GM12878 (cell line): Measurements from ENCODE around the gene POLR2L. TPM values are rescaled to one million over a fixed set of nuclear protein-coding genes. Genes with fewer than 3 reads are reported as not detected.

Source experiments
- ATAC-seq: fragments of 200-7000 bp; cut with Tn5 transposase; 3 replicates; pipeline ENCODE4 v1.9.1; 2020; ENCODE audit warnings: mild to moderate bottlenecking, moderate library complexity
- BruUV-seq: library from RNA; stranded (reverse); fragments of 400-500 nt; replicated peaks from 2 replicates; lab custom pipeline; 2021; lab: Mats Ljungman, UMichigan
- CTCF ChIA-PET: fragments of 300-600 bp; sonication (Branson Sonifier 250); formaldehyde crosslinking; extraction: SDS; loops from one replicate; lab custom pipeline; 2021; ENCODE audit warnings: inconsistent platforms; lab: Yijun Ruan, JAX
- POLR2A ChIA-PET: fragments of 350-600 bp; formaldehyde crosslinking; extraction: SDS; loops from one replicate; lab custom pipeline; 2021; ENCODE audit warnings: inconsistent platforms; lab: Charles Lee
- RAD21 ChIA-PET: fragments of 300-600 bp; sonication (Branson Sonifier 250); formaldehyde crosslinking; loops from one replicate; lab custom pipeline; 2023; ENCODE audit warnings: antibody characterized with exemption; ENCODE audit not compliant: unreplicated experiment; lab: Charles Lee
- SMC1A ChIA-PET: fragments of 300-600 bp; sonication (Branson Sonifier 250); formaldehyde crosslinking; loops from one replicate; lab custom pipeline; 2023; ENCODE audit not compliant: unreplicated experiment, uncharacterized antibody; lab: Charles Lee
- DNase-seq: peaks from one replicate; pipeline ENCODE4 v3.0.0-alpha.2; 2011; ENCODE audit warnings: low read depth, low spot score
- FAIRE-seq: peaks from 3 replicates; lab custom pipeline; 2011; peaks lifted over from hg19 to GRCh38; lab: Jason Lieb, UNC
- H2AFZ ChIP-seq: 2 replicates; pipeline ENCODE4 v1.6.0; 2011; ENCODE audit warnings: low read depth, low read length, control low read depth; ENCODE audit not compliant: control insufficient read depth
- H3K27ac ChIP-seq: 2 replicates; pipeline ENCODE4 v1.5.1; 2011; ENCODE audit warnings: control low read depth; ENCODE audit not compliant: control insufficient read depth, insufficient read depth
- H3K27me3 ChIP-seq, 2 experiments: replicated peaks in 1 of 2; 2 replicates each; pipeline versions ENCODE4 v1.6.0 to v1.6.1; 2011; ENCODE audit warnings: low read length in 1 of 2; ENCODE audit not compliant: control insufficient read depth in 2 of 2, insufficient read depth in 2 of 2
- H3K36me3 ChIP-seq, 2 experiments: 2 replicates each; pipeline ENCODE4 v1.5.1; 2011; ENCODE audit warnings: low read length in 1 of 2; ENCODE audit not compliant: control insufficient read depth in 2 of 2, insufficient read depth in 2 of 2
- H3K4me1 ChIP-seq: 2 replicates; pipeline ENCODE4 v1.6.1; 2011; ENCODE audit warnings: mild to moderate bottlenecking, low read length, moderate library complexity, mixed read lengths; ENCODE audit not compliant: control insufficient read depth, insufficient read depth
- H3K4me2 ChIP-seq: 2 replicates; pipeline ENCODE4 v1.6.0; 2011; ENCODE audit warnings: control low read depth; ENCODE audit not compliant: control insufficient read depth, insufficient read depth
- H3K4me3 ChIP-seq: fragments of 200-600 bp; sonication (generic); 2 replicates; pipeline ENCODE4 v1.5.1; 2016
- H3K79me2 ChIP-seq: 2 replicates; pipeline ENCODE4 v1.6.0; 2011; ENCODE audit warnings: low read length; ENCODE audit not compliant: control insufficient read depth, insufficient read depth
- H3K9ac ChIP-seq: 2 replicates; pipeline ENCODE4 v1.8.0; 2011; ENCODE audit warnings: low read length, control low read depth, mixed read lengths; ENCODE audit not compliant: control insufficient read depth, insufficient read depth
- H3K9me3 ChIP-seq: replicated peaks from 3 replicates; pipeline ENCODE4 v1.5.1; 2011; ENCODE audit warnings: mild to moderate bottlenecking, low read length; ENCODE audit not compliant: control insufficient read depth, insufficient read depth
- H4K20me1 ChIP-seq: 2 replicates; pipeline ENCODE4 v1.6.0; 2011; ENCODE audit not compliant: control insufficient read depth, insufficient read depth
- CHD1 ChIP-seq: IDR thresholded peaks from 2 replicates; pipeline ENCODE4 v1.6.1; 2012; ENCODE audit warnings: low read depth, low read length, improper control_type of control experiment
- KAT2A ChIP-seq: conservative IDR thresholded peaks from 2 replicates; pipeline ENCODE4 v1.6.1; 2011; ENCODE audit warnings: low read depth, low read length; ENCODE audit not compliant: control insufficient read depth
- KLF5 ChIP-seq: fragments of 450-650 bp; IDR thresholded peaks from 2 replicates; pipeline ENCODE4 v1.6.1; 2014; ENCODE audit warnings: mild to moderate bottlenecking; ENCODE audit not compliant: partially characterized antibody
- MAX ChIP-seq: IDR thresholded peaks from 2 replicates; pipeline ENCODE4 v1.6.1; 2012; ENCODE audit warnings: low read depth, low read length, improper control_type of control experiment
- MLLT1 ChIP-seq: fragments of 450-650 bp; IDR thresholded peaks from 2 replicates; pipeline ENCODE4 v1.6.1; 2016; ENCODE audit warnings: mild to moderate bottlenecking
- NFYA ChIP-seq: IDR thresholded peaks from 2 replicates; pipeline ENCODE4 v1.6.1; 2011; ENCODE audit warnings: low read depth, mild to moderate bottlenecking, low read length, improper control_type of control experiment, borderline replicate concordance
- NR2C2 ChIP-seq: IDR thresholded peaks from 2 replicates; pipeline ENCODE4 v1.6.1; 2011; ENCODE audit warnings: borderline replicate concordance, low read depth; ENCODE audit not compliant: control insufficient read depth, insufficient read length
- NR2F1 ChIP-seq: fragments of 450-650 bp; conservative IDR thresholded peaks from 2 replicates; pipeline ENCODE4 v1.6.1; 2017; ENCODE audit warnings: mild to moderate bottlenecking
- PBX3 ChIP-seq: IDR thresholded peaks from 2 replicates; pipeline ENCODE4 v1.6.1; 2011; ENCODE audit warnings: mild to moderate bottlenecking, low read depth, low read length, moderate library complexity; ENCODE audit not compliant: insufficient replicate concordance
- RAD21 ChIP-seq: IDR thresholded peaks from 2 replicates; pipeline ENCODE4 v1.6.1; 2011; ENCODE audit warnings: mild to moderate bottlenecking, low read depth, low read length, moderate library complexity; ENCODE audit not compliant: insufficient read depth
- RCOR1 ChIP-seq: conservative IDR thresholded peaks from 2 replicates; pipeline ENCODE4 v1.6.1; 2012; ENCODE audit warnings: low read depth, low read length, improper control_type of control experiment
- RUNX3 ChIP-seq: IDR thresholded peaks from 2 replicates; pipeline ENCODE4 v1.6.1; 2012; ENCODE audit warnings: low read length, inconsistent platforms
- SMAD1 ChIP-seq: fragments of 450-650 bp; IDR thresholded peaks from 2 replicates; pipeline ENCODE4 v1.6.1; 2018; ENCODE audit warnings: mild to moderate bottlenecking, low read depth; ENCODE audit not compliant: partially characterized antibody
- SPI1 ChIP-seq: IDR thresholded peaks from 2 replicates; pipeline ENCODE4 v1.6.1; 2011; ENCODE audit warnings: low read depth, mild to moderate bottlenecking, low read length, moderate library complexity, borderline replicate concordance; ENCODE audit not compliant: insufficient read depth
- ZNF384 ChIP-seq: IDR thresholded peaks from 2 replicates; pipeline ENCODE4 v1.6.1; 2012; ENCODE audit warnings: low read depth, mild to moderate bottlenecking, low read length, improper control_type of control experiment, borderline replicate concordance
- ZZZ3 ChIP-seq: IDR thresholded peaks from 2 replicates; pipeline ENCODE4 v1.6.1; 2011; ENCODE audit warnings: low read depth; ENCODE audit not compliant: control insufficient read depth, insufficient read length
- WGBS: methylation state at CpG from one replicate; pipeline ENCODE4 v1.1.6; 2016; ENCODE audit warnings: low lambda C conversion rate; ENCODE audit not compliant: insufficient replicate concordance, insufficient coverage; ENCODE audit errors: missing lambda C conversion rate; 5-methylcytosine and 5-hydroxymethylcytosine counted together
- in situ Hi-C: fragments of 300-500 bp; cut with MboI; formaldehyde crosslinking; loops from 9 replicates; pipeline ENCODE4 v1.14.3; 2018; ENCODE audit warnings: mixed read lengths
- intact Hi-C: fragments of 100-400 bp; cut with micrococcal nuclease; formaldehyde crosslinking; loops from one replicate; pipeline ENCODE4 v1.14.2; 2022; ENCODE audit not compliant: unreplicated experiment
- polyA plus RNA-seq, 11 experiments: library from polyadenylated mRNA; depleted of rRNA in 4 of 11; unstranded in 6 of 11; stranded (reverse) in 5 of 11; fragments of >200 nt; fragmentation: Nextera tagmentation in 4 of 11; fragmentation: Illumina TruSeq in 1 of 11; extraction: Ambion mirVana in 4 of 11; extraction: Trizol in 1 of 11; gene quantifications; 1 replicate in 1 of 11; 2 replicates in 10 of 11; pipeline versions ENCODE4 v1.2.1 to v1.2.3, GENCODE V29; 2011 to 2016; ENCODE audit warnings: inconsistent platforms in 2 of 11, missing spikeins in 2 of 11, low read depth in 1 of 11
- total RNA-seq, 4 experiments: library from RNA; depleted of rRNA in 3 of 4; stranded (reverse); fragments of >200 nt in 3 of 4; fragmentation: Illumina TruSeq in 1 of 4; extraction: Trizol in 1 of 4; gene quantifications; 2 replicates each; pipeline versions ENCODE4 v1.2.1 to v1.2.3, GENCODE V29; 2013 to 2021

Gene POLR2L
- total and polyA plus RNA-seq, 10 of the 15 experiments (the other 5 are each of a cell fraction or from before 2014, with no cell fraction given): 23.1 to 497 (median 125) TPM

GRCh38 chr11:845872-846495, 3.7 kb upstream of the POLR2L start:
- ATAC-seq: no peak
- Histone ChIP-seq H2AFZ (no peak overlapping the region), H4K20me1 (no peaks in the 10 kb centered on the region; the same call in 1 of the 2 replicates), H3K4me3 (no peak overlapping the region), H3K36me3 (no peaks in the 10 kb centered on the region), H3K27ac (no peak overlapping the region), H3K4me2 (no peak overlapping the region), H3K9me3 (no peaks in the 10 kb centered on the region), H3K4me1 (peaks cover 11% of the 10 kb centered on the region), H3K9ac (no peak overlapping the region), H3K27me3 (no peaks in the 10 kb centered on the region; a peak in 1 of 4 replicates), H3K79me2 (peaks cover 13% of the 10 kb centered on the region)
- ChIA-PET POLR2A (interaction anchor here (0.5 to 1.2 kb wide), 3 partner anchors 8 to 1105 kb away, joined by 3 to 7 read pairs (median 4); no protein-coding TSS in a partner anchor), SMC1A (no interaction called here), RAD21 (interaction anchor here (1.2 to 1.4 kb wide), 3 partner anchors 12 to 205 kb away, joined by 3 read pairs; partner anchors contain the start of gene CD151), CTCF (interaction anchor here (1.6 to 3.4 kb wide), 2 partner anchors 79 to 205 kb away, joined by 3 to 23 read pairs; no protein-coding TSS in a partner anchor)
- DNase-seq: no peak
- FAIRE-seq: no peak
- 18% methylated on average over 8 of the region's 8 CpGs for WGBS
- no peak for TF ChIP-seq RCOR1
- no peak for TF ChIP-seq SMAD1
- no peak for TF ChIP-seq KAT2A
- no peak for TF ChIP-seq NR2C2
- TF ChIP-seq RUNX3: no peak
- TF ChIP-seq NR2F1: no peak
- no peak for TF ChIP-seq ZZZ3
- no peak for TF ChIP-seq MLLT1
- no peak for TF ChIP-seq ZNF384
- no peak for TF ChIP-seq NFYA
- no peak for TF ChIP-seq SPI1
- no peak for TF ChIP-seq RAD21
- no peak for TF ChIP-seq KLF5
- no peak for TF ChIP-seq CHD1
- no peak for TF ChIP-seq MAX
- TF ChIP-seq PBX3: no peak
- intact Hi-C loops: no loop called here
- no TSS peak for BruUV-seq
- in situ Hi-C loops: loop anchor here (10.0 kb wide), 2 partner anchors 209 to 1009 kb away; partner anchors contain the start of gene LSP1
